GM12878 (cell line): ENCODE data around the gene IER3. TPM values are rescaled to one million over a fixed set of nuclear protein-coding genes. Genes with fewer than 3 reads are reported as not detected.
"Not testable (repeated sequence)": the region's sequence is repeated elsewhere in the genome, so short reads cannot be mapped to it uniquely, and the experiment has no call there.

ENCODE experiments used
- ATAC-seq: fragments of 200-7000 bp; cut with Tn5 transposase; 3 replicates; pipeline ENCODE4 v1.9.1; 2020; ENCODE audit warnings: mild to moderate bottlenecking, moderate library complexity
- BruUV-seq: library from RNA; stranded (reverse); fragments of 400-500 nt; replicated peaks from 2 replicates; lab custom pipeline; 2021; lab: Mats Ljungman, UMichigan
- CTCF ChIA-PET: fragments of 300-600 bp; sonication (Branson Sonifier 250); formaldehyde crosslinking; extraction: SDS; loops from one replicate; lab custom pipeline; 2021; ENCODE audit warnings: inconsistent platforms; lab: Yijun Ruan, JAX
- POLR2A ChIA-PET: fragments of 350-600 bp; formaldehyde crosslinking; extraction: SDS; loops from one replicate; lab custom pipeline; 2021; ENCODE audit warnings: inconsistent platforms; lab: Charles Lee
- RAD21 ChIA-PET: fragments of 300-600 bp; sonication (Branson Sonifier 250); formaldehyde crosslinking; loops from one replicate; lab custom pipeline; 2023; ENCODE audit warnings: antibody characterized with exemption; ENCODE audit not compliant: unreplicated experiment; lab: Charles Lee
- SMC1A ChIA-PET: fragments of 300-600 bp; sonication (Branson Sonifier 250); formaldehyde crosslinking; loops from one replicate; lab custom pipeline; 2023; ENCODE audit not compliant: unreplicated experiment, uncharacterized antibody; lab: Charles Lee
- DNase-seq: peaks from one replicate; pipeline ENCODE4 v3.0.0-alpha.2; 2011; ENCODE audit warnings: low read depth, low spot score
- FAIRE-seq: peaks from 3 replicates; lab custom pipeline; 2011; peaks lifted over from hg19 to GRCh38; lab: Jason Lieb, UNC
- H2AFZ ChIP-seq: 2 replicates; pipeline ENCODE4 v1.6.0; 2011; ENCODE audit warnings: low read depth, low read length, control low read depth; ENCODE audit not compliant: control insufficient read depth
- H3K27ac ChIP-seq: 2 replicates; pipeline ENCODE4 v1.5.1; 2011; ENCODE audit warnings: control low read depth; ENCODE audit not compliant: control insufficient read depth, insufficient read depth
- H3K27me3 ChIP-seq, 2 experiments: replicated peaks in 1 of 2; 2 replicates each; pipeline versions ENCODE4 v1.6.0 to v1.6.1; 2011; ENCODE audit warnings: low read length in 1 of 2; ENCODE audit not compliant: control insufficient read depth in 2 of 2, insufficient read depth in 2 of 2
- H3K36me3 ChIP-seq, 2 experiments: 2 replicates each; pipeline ENCODE4 v1.5.1; 2011; ENCODE audit warnings: low read length in 1 of 2; ENCODE audit not compliant: control insufficient read depth in 2 of 2, insufficient read depth in 2 of 2
- H3K4me1 ChIP-seq: 2 replicates; pipeline ENCODE4 v1.6.1; 2011; ENCODE audit warnings: mild to moderate bottlenecking, low read length, moderate library complexity, mixed read lengths; ENCODE audit not compliant: control insufficient read depth, insufficient read depth
- H3K4me2 ChIP-seq: 2 replicates; pipeline ENCODE4 v1.6.0; 2011; ENCODE audit warnings: control low read depth; ENCODE audit not compliant: control insufficient read depth, insufficient read depth
- H3K4me3 ChIP-seq: fragments of 200-600 bp; sonication (generic); 2 replicates; pipeline ENCODE4 v1.5.1; 2016
- H3K79me2 ChIP-seq: 2 replicates; pipeline ENCODE4 v1.6.0; 2011; ENCODE audit warnings: low read length; ENCODE audit not compliant: control insufficient read depth, insufficient read depth
- H3K9ac ChIP-seq: 2 replicates; pipeline ENCODE4 v1.8.0; 2011; ENCODE audit warnings: low read length, control low read depth, mixed read lengths; ENCODE audit not compliant: control insufficient read depth, insufficient read depth
- H3K9me3 ChIP-seq: replicated peaks from 3 replicates; pipeline ENCODE4 v1.5.1; 2011; ENCODE audit warnings: mild to moderate bottlenecking, low read length; ENCODE audit not compliant: control insufficient read depth, insufficient read depth
- H4K20me1 ChIP-seq: 2 replicates; pipeline ENCODE4 v1.6.0; 2011; ENCODE audit not compliant: control insufficient read depth, insufficient read depth
- POLR2A ChIP-seq: IDR thresholded peaks from 2 replicates; pipeline ENCODE4 v1.6.1; 2011; ENCODE audit warnings: low read depth, mild to moderate bottlenecking, low read length
- POLR2AphosphoS5 ChIP-seq: IDR thresholded peaks from 2 replicates; pipeline ENCODE4 v1.6.1; 2011; ENCODE audit warnings: mild to moderate bottlenecking, low read length, inconsistent platforms
- WGBS: methylation state at CpG from one replicate; pipeline ENCODE4 v1.1.6; 2016; ENCODE audit warnings: low lambda C conversion rate; ENCODE audit not compliant: insufficient replicate concordance, insufficient coverage; ENCODE audit errors: missing lambda C conversion rate; 5-methylcytosine and 5-hydroxymethylcytosine counted together
- in situ Hi-C: fragments of 300-500 bp; cut with MboI; formaldehyde crosslinking; loops from 9 replicates; pipeline ENCODE4 v1.14.3; 2018; ENCODE audit warnings: mixed read lengths
- intact Hi-C: fragments of 100-400 bp; cut with micrococcal nuclease; formaldehyde crosslinking; loops from one replicate; pipeline ENCODE4 v1.14.2; 2022; ENCODE audit not compliant: unreplicated experiment
- polyA plus RNA-seq, 11 experiments: library from polyadenylated mRNA; depleted of rRNA in 4 of 11; unstranded in 6 of 11; stranded (reverse) in 5 of 11; fragments of >200 nt; fragmentation: Nextera tagmentation in 4 of 11; fragmentation: Illumina TruSeq in 1 of 11; extraction: Ambion mirVana in 4 of 11; extraction: Trizol in 1 of 11; gene quantifications; 1 replicate in 1 of 11; 2 replicates in 10 of 11; pipeline versions ENCODE4 v1.2.1 to v1.2.3, GENCODE V29; 2011 to 2016; ENCODE audit warnings: inconsistent platforms in 2 of 11, missing spikeins in 2 of 11, low read depth in 1 of 11
- total RNA-seq, 4 experiments: library from RNA; depleted of rRNA in 3 of 4; stranded (reverse); fragments of >200 nt in 3 of 4; fragmentation: Illumina TruSeq in 1 of 4; extraction: Trizol in 1 of 4; gene quantifications; 2 replicates each; pipeline versions ENCODE4 v1.2.1 to v1.2.3, GENCODE V29; 2013 to 2021

IER3 gene
- total and polyA plus RNA-seq, 10 of the 15 experiments (the other 5 are each of a cell fraction or from before 2014, with no cell fraction given) = 1.9 to 100 (median 32.3) TPM

DNA sequence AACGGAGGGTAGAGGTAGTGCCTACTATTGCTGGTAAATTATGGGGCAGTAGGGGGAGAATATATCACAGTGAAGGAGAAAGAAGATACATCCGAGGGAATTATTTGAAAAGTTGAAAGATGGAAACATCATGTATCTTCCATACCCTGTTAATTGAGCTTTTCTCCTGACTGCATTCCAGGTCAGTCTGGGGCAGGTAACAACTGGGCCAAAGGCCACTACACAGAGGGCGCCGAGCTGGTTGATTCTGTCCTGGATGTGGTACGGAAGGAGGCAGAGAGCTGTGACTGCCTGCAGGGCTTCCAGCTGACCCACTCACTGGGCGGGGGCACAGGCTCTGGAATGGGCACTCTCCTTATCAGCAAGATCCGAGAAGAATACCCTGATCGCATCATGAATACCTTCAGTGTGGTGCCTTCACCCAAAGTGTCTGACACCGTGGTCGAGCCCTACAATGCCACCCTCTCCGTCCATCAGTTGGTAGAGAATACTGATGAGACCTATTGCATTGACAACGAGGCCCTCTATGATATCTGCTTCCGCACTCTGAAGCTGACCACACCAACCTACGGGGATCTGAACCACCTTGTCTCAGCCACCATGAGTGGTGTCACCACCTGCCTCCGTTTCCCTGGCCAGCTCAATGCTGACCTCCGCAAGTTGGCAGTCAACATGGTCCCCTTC, 21.0 kb downstream of the IER3 start:
- CTCF ChIA-PET = interaction anchor here (0.6 to 22.7 kb wide), 21 partner anchors 8 to 239 kb away, joined by 3 to 487 read pairs (median 5); partner anchors contain the start of genes DHX16, NRM and VARS2
- Histone ChIP-seq H3K4me1 (peaks cover 12% of the 10 kb centered on the region), H3K36me3 (peaks cover 21 to 24% of the 10 kb centered on the region in 2 experiments), H3K79me2 (peaks cover 69% of the 10 kb centered on the region), H3K9ac (peak overlapping the region; percentile 86), H3K4me3 (peak overlapping the region; percentile 88), H3K4me2 (peak overlapping the region; percentile 81)
- 43% methylated on average over 16 of the region's 16 CpGs for WGBS
- BruUV-seq, H4K20me1 ChIP-seq, H3K27ac ChIP-seq, H2AFZ ChIP-seq, intact Hi-C loops, ATAC-seq, in situ Hi-C loops, H3K27me3 ChIP-seq, H3K9me3 ChIP-seq, DNase-seq: not testable (repeated sequence)
- FAIRE-seq = peak; percentile 44
- TF ChIP-seq POLR2AphosphoS5 = 0 out of 2 replicates have a peak, but pooled peaks have one; percentile 27
- peak; percentile 17; the same call in 1 of the 2 replicates for TF ChIP-seq POLR2A
- POLR2A ChIA-PET = interaction anchor here (0.5 to 11.6 kb wide), 6 partner anchors 14 to 158 kb away, joined by 4 to 200 read pairs (median 12); partner anchors contain the start of gene NRM
- RAD21 ChIA-PET = interaction anchor here (1.0 to 11.2 kb wide), 9 partner anchors 9 to 190 kb away, joined by 4 to 209 read pairs (median 10); partner anchors contain the start of genes DHX16 and VARS2
- SMC1A ChIA-PET = interaction anchor here (0.6 to 17.7 kb wide), 13 partner anchors 8 to 364 kb away, joined by 3 to 265 read pairs (median 4); partner anchors contain the start of genes DHX16 and MRPS18B
